HepG2 (cell line): ENCODE results near the gene FAM222A. TPM values are rescaled to one million over a fixed set of nuclear protein-coding genes. Genes with fewer than 3 reads are reported as not detected.

Experiments used
- CHD4 ChIP-seq: fragments of 200-600 bp; sonication (generic); IDR thresholded peaks from 2 replicates; pipeline ENCODE4 v1.7.0; 2017; ENCODE audit warnings: mild to moderate bottlenecking, low read length, borderline replicate concordance
- DPF2 ChIP-seq: sonication (generic); formaldehyde crosslinking; IDR thresholded peaks from 2 replicates; pipeline ENCODE4 v1.4.0; 2020; ENCODE audit warnings: mild to moderate bottlenecking, low read depth, missing genetic modification reagents, borderline replicate concordance
- ETV6 ChIP-seq: sonication (generic); formaldehyde crosslinking; conservative IDR thresholded peaks from 2 replicates; pipeline ENCODE4 v1.4.0; 2020; ENCODE audit warnings: missing genetic modification reagents
- FOXA1 ChIP-seq, 2 experiments: fragments of 450-650 bp in 1 of 2; sonication (generic) in 1 of 2; formaldehyde crosslinking in 1 of 2; IDR thresholded peaks; 2 replicates each; pipeline versions ENCODE4 v1.4.0 to v1.6.1; 2016 to 2020; ENCODE audit warnings: missing genetic modification reagents in 1 of 2
- FOXK2 ChIP-seq: fragments of 450-650 bp; IDR thresholded peaks from 2 replicates; pipeline ENCODE4 v1.6.1; 2016
- MEIS1 ChIP-seq: sonication (generic); formaldehyde crosslinking; IDR thresholded peaks from 2 replicates; pipeline ENCODE4 v1.9.0; 2021; ENCODE audit warnings: mild to moderate bottlenecking, missing genetic modification reagents, moderate library complexity, borderline replicate concordance
- RARG ChIP-seq: sonication (generic); formaldehyde crosslinking; IDR thresholded peaks from 2 replicates; pipeline ENCODE4 v1.4.0; 2020; ENCODE audit warnings: low read depth, mild to moderate bottlenecking, missing genetic modification reagents
- RBM22 ChIP-seq: fragments of 200-400 bp; formaldehyde crosslinking; optimal IDR thresholded peaks from 2 replicates; pipeline ENCODE3; 2017; ENCODE audit warnings: mild to moderate bottlenecking, low read length, moderate library complexity
- SP2 ChIP-seq: sonication (generic); formaldehyde crosslinking; IDR thresholded peaks from 2 replicates; pipeline ENCODE4 v1.5.1; 2020; ENCODE audit warnings: mild to moderate bottlenecking, missing genetic modification reagents
- SRSF4 ChIP-seq: fragments of 200-400 bp; formaldehyde crosslinking; IDR thresholded peaks from one replicate; pipeline ENCODE4 v1.6.1; 2018; ENCODE audit warnings: mild to moderate bottlenecking, low read depth, low read length, moderate library complexity; ENCODE audit not compliant: poor library complexity, severe bottlenecking
- TEAD2 ChIP-seq: sonication (generic); formaldehyde crosslinking; IDR thresholded peaks from 2 replicates; pipeline ENCODE4 v1.9.0; 2021; ENCODE audit warnings: missing genetic modification reagents
- TMF1 ChIP-seq: sonication (generic); formaldehyde crosslinking; IDR thresholded peaks from 2 replicates; pipeline ENCODE4 v1.8.1; 2022; ENCODE audit warnings: low read depth, missing genetic modification reagents
- XBP1 ChIP-seq: sonication (generic); formaldehyde crosslinking; IDR thresholded peaks from 2 replicates; pipeline ENCODE4 v1.5.0; 2020; ENCODE audit warnings: missing genetic modification reagents
- ZNF335 ChIP-seq: sonication (generic); formaldehyde crosslinking; IDR thresholded peaks from 2 replicates; pipeline ENCODE4 v1.4.0; 2020; ENCODE audit warnings: missing genetic modification reagents
- ZNF484 ChIP-seq: sonication (generic); formaldehyde crosslinking; IDR thresholded peaks from 2 replicates; pipeline ENCODE4 v1.5.1; 2020; ENCODE audit warnings: mild to moderate bottlenecking, low read depth, missing genetic modification reagents, borderline replicate concordance
- ZNF549 ChIP-seq: sonication (generic); formaldehyde crosslinking; IDR thresholded peaks from 2 replicates; pipeline ENCODE4 v1.5.0; 2020; ENCODE audit warnings: missing genetic modification reagents
- ZNF773 ChIP-seq: sonication (generic); formaldehyde crosslinking; IDR thresholded peaks from 2 replicates; pipeline ENCODE4 v1.4.0; 2020; ENCODE audit warnings: missing genetic modification reagents, borderline replicate concordance
- ZNF879 ChIP-seq: sonication (generic); formaldehyde crosslinking; IDR thresholded peaks from 2 replicates; pipeline ENCODE4 v1.8.1; 2023; ENCODE audit warnings: missing genetic modification reagents
- polyA plus RNA-seq, 8 experiments: library from polyadenylated mRNA; depleted of rRNA in 3 of 8; stranded (reverse) in 7 of 8; unstranded in 1 of 8; fragments of >200 nt; fragmentation: Illumina TruSeq in 4 of 8; extraction: Trizol in 4 of 8; gene quantifications; 2 replicates each; pipeline versions ENCODE4 v1.2.1 to v1.2.3, GENCODE V29; 2011 to 2016; ENCODE audit warnings: low read depth in 4 of 8, missing spikeins in 1 of 8, mixed read lengths in 1 of 8; ENCODE audit not compliant: insufficient read depth in 1 of 8
- total RNA-seq, 5 experiments: library from RNA; depleted of rRNA; stranded (reverse); fragments of >200 nt; fragmentation: Illumina TruSeq; extraction: Trizol; gene quantifications; 2 replicates each; pipeline ENCODE4 v1.2.3, GENCODE V29; 2016; ENCODE audit warnings: low read depth in 1 of 5
- TF ChIP-seq, protein P1 (sequence below): sonication (generic); formaldehyde crosslinking; IDR thresholded peaks from 2 replicates; pipeline ENCODE4 v1.4.0; 2020; ENCODE audit warnings: missing genetic modification reagents, mild to moderate bottlenecking, borderline replicate concordance
- TF ChIP-seq, protein P2 (sequence below): sonication (generic); formaldehyde crosslinking; IDR thresholded peaks from 2 replicates; pipeline ENCODE4 v1.4.0; 2020; ENCODE audit warnings: mild to moderate bottlenecking, missing genetic modification reagents

FAM222A gene
- total and polyA plus RNA-seq, 2 of the 13 experiments (the other 11 are each of a cell fraction or from before 2014, with no cell fraction given): 2.7 to 9.6 TPM

DNA sequence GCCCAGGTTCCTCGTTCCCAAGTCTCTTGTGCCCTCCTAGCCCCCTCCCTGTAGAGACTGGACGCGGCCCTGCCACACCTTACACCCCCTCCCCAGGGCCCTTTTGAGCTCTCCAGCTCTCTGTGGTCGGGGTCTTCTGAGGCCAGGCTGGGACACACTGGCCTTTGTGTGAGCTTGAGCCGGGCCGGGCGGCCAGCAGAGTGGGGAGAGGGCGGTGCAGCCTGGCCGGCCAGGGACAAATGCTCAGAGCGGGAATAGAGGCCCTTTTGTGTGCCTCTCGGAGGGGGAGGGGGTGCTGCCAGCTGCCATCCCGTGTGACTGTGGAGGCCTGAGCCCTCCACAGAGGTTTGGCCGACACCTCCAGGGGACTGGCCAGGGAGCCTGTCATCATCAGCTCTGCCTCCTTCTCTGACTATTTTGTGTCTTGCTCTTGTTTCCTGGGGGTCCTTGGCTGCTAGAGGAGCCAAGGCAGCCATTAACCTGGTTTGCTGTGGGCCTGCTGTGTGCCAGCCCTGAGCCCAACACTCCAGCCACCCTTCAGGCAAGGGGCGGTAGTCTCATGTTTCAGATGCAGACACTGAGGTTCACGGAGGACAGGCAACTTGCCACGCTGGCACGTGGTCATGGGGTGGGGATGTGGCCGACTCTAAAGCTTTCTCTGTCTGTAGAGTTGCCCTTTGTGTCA lies 13.6 kb downstream of the FAM222A start (continued):
- TF ChIP-seq DPF2 (0 out of 2 replicates have a peak, but pooled peaks have one; percentile 30), ZNF879 (CRISPR knock-in tag) (no peak), CHD4 (0 out of 2 replicates have a peak, but pooled peaks have one; percentile 11), FOXA1 (IDR thresholded peaks at IDR 0.05) (no peak), FOXA1 (CRISPR knock-in tag; IDR thresholded peaks at IDR 0.05) (no peak; the same call in 1 of the 2 replicates), SRSF4 (no peak), ZNF549 (CRISPR knock-in tag) (no peak), ETV6 (CRISPR knock-in tag) (no peak), SP2 (CRISPR knock-in tag) (no peak), FOXK2 (no peak), TMF1 (CRISPR knock-in tag) (no peak), RBM22 (no peak), ZNF773 (no peak), TEAD2 (CRISPR knock-in tag) (no peak), RARG (no peak), MEIS1 (CRISPR knock-in tag) (no peak), XBP1 (no peak), ZNF484 (CRISPR knock-in tag) (no peak), ZNF335 (no peak)
- TF ChIP-seq, protein P1, sequence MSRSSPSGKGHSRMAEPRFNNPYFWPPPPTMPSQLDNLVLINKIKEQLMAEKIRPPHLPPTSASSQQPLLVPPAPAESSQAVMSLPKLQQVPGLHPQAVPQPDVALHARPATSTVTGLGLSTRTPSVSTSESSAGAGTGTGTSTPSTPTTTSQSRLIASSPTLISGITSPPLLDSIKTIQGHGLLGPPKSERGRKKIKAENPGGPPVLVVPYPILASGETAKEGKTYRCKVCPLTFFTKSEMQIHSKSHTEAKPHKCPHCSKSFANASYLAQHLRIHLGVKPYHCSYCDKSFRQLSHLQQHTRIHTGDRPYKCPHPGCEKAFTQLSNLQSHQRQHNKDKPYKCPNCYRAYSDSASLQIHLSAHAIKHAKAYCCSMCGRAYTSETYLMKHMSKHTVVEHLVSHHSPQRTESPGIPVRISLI (CRISPR knock-in tag): no peak
- TF ChIP-seq, protein P2, sequence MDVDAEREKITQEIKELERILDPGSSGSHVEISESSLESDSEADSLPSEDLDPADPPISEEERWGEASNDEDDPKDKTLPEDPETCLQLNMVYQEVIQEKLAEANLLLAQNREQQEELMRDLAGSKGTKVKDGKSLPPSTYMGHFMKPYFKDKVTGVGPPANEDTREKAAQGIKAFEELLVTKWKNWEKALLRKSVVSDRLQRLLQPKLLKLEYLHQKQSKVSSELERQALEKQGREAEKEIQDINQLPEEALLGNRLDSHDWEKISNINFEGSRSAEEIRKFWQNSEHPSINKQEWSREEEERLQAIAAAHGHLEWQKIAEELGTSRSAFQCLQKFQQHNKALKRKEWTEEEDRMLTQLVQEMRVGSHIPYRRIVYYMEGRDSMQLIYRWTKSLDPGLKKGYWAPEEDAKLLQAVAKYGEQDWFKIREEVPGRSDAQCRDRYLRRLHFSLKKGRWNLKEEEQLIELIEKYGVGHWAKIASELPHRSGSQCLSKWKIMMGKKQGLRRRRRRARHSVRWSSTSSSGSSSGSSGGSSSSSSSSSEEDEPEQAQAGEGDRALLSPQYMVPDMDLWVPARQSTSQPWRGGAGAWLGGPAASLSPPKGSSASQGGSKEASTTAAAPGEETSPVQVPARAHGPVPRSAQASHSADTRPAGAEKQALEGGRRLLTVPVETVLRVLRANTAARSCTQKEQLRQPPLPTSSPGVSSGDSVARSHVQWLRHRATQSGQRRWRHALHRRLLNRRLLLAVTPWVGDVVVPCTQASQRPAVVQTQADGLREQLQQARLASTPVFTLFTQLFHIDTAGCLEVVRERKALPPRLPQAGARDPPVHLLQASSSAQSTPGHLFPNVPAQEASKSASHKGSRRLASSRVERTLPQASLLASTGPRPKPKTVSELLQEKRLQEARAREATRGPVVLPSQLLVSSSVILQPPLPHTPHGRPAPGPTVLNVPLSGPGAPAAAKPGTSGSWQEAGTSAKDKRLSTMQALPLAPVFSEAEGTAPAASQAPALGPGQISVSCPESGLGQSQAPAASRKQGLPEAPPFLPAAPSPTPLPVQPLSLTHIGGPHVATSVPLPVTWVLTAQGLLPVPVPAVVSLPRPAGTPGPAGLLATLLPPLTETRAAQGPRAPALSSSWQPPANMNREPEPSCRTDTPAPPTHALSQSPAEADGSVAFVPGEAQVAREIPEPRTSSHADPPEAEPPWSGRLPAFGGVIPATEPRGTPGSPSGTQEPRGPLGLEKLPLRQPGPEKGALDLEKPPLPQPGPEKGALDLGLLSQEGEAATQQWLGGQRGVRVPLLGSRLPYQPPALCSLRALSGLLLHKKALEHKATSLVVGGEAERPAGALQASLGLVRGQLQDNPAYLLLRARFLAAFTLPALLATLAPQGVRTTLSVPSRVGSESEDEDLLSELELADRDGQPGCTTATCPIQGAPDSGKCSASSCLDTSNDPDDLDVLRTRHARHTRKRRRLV (CRISPR knock-in tag): no peak
